ENCODE data around the gene MRPL43. TPM values are rescaled to one million over a fixed set of nuclear protein-coding genes. Genes with fewer than 3 reads are reported as not detected.

Gene MRPL43
- total and polyA plus RNA-seq, 2 donors (not counting 1 experiment from before 2014, with no cell fraction given): 61.4 to 62.1 TPM

DNA sequence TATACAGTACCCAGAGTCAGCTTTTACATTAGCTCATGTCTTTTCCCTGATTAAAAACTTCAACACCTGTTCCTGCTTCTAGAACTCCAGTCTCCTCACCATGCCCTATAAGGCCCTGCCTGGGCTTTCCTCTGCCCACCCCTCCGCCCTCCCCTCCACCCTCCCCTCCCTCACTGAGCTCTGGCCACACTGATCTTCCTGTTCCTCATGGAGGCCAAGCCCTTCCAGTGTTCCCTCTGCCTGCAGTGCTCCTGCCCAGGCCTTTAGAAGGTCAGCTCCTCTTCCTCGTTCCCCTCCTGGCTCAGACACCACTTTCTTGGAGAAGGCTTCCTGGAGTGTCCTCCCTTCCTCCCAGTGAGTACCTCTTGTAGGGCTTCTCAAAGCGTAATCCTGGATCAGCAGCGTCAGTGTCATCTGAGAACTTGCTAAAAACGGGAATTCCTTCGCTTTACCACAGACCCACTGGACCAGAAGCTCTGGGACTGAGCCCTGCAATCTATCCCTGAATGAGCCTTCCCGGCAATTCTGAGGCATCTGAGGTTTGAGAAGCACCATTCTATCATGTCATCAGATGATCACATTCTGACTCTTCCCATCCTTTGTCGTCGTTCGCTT lies 39.9 kb upstream of the MRPL43 start:
- Histone ChIP-seq H3K4me2 (ENCODE audit: extremely low read depth, insufficient read depth, low read length) (no peak overlapping the region), H3K27ac (ENCODE audit: insufficient read depth, low read length) (no peak overlapping the region), H3K4me3 (replicated peaks in 1 of 4; ENCODE audit: control extremely low read depth in 1 of 4, insufficient read depth in 1 of 4, low read depth in 3 of 4, low read length in 4 of 4) (no peak overlapping the region), H3K36me3 (ENCODE audit: control insufficient read depth, insufficient read depth, low read length) (no peaks in the 10 kb centered on the region), H3K9ac (ENCODE audit: insufficient read depth, low read length) (no peak overlapping the region), H3K4me1 (ENCODE audit: control insufficient read depth, extremely low read depth, insufficient read depth, low read length) (peaks cover 8% of the 10 kb centered on the region), H3K9me3 (ENCODE audit: control insufficient read depth, insufficient read depth, low read depth, low read length) (no peaks in the 10 kb centered on the region), H3K79me2 (ENCODE audit: control insufficient read depth, insufficient read depth, low read length) (no peaks in the 10 kb centered on the region), H2AFZ (ENCODE audit: low read length) (no peak overlapping the region), H3K27me3 (ENCODE audit: control insufficient read depth, insufficient read depth, low read length) (no peaks in the 10 kb centered on the region), H4K20me1 (ENCODE audit: control insufficient read depth, extremely low read depth, insufficient read depth, low read length) (no peaks in the 10 kb centered on the region)
- TF ChIP-seq, protein P1, sequence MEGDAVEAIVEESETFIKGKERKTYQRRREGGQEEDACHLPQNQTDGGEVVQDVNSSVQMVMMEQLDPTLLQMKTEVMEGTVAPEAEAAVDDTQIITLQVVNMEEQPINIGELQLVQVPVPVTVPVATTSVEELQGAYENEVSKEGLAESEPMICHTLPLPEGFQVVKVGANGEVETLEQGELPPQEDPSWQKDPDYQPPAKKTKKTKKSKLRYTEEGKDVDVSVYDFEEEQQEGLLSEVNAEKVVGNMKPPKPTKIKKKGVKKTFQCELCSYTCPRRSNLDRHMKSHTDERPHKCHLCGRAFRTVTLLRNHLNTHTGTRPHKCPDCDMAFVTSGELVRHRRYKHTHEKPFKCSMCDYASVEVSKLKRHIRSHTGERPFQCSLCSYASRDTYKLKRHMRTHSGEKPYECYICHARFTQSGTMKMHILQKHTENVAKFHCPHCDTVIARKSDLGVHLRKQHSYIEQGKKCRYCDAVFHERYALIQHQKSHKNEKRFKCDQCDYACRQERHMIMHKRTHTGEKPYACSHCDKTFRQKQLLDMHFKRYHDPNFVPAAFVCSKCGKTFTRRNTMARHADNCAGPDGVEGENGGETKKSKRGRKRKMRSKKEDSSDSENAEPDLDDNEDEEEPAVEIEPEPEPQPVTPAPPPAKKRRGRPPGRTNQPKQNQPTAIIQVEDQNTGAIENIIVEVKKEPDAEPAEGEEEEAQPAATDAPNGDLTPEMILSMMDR (conservative IDR thresholded peaks at IDR 0.05 in 1 of 2, IDR thresholded peaks at IDR 0.05 in 1 of 2; ENCODE audit: low read depth in 1 of 2, low read length in 2 of 2): no peak
- no peak for TF ChIP-seq EZH2 (IDR thresholded peaks at IDR 0.05; ENCODE audit: low read length, missing control alignments)
- DNase-seq (ENCODE audit: low read depth in 2 of 2): no peak

DNA sequence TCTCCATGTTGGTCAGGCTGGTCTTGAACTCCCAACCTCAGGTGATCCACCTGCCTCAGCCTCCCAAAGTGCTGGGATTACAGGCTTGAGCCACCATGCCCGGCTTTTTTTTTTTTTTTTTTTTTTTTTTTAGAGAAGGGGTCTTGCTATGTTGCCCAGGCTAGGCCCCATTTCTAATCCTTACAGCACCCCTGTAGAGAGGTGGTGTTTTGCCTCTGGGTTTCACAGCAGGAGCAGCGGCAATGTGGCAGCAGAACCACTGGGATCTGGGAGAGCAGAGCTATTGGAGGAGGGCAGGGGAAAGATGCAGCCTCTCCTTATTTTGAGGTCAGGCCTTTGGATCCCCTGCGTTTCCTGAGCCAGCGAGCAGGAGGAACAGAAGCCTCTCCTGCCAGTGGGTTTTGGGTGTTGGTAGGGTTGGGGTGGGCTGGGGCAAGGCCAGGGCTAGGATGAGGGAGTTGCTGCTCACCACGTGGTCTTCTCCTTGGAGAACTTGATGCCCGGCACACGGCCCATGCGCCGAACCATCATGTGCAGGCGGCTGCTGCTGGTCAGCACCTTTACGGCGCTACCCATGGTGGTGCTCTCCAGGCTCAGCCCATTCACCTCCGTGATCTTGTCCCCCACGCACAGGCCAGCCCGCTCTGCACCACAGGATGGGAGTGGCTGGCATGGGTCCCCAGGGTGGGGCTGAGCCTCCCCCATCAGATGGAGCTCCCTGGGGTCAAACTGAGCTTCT lies 35.8 kb upstream of the MRPL43 start:
- H3K36me3 ChIP-seq (ENCODE audit: control insufficient read depth, insufficient read depth, low read length): no peaks in the 10 kb centered on the region
- no peak overlapping the region for H3K9ac ChIP-seq (ENCODE audit: insufficient read depth, low read length)
- no peak overlapping the region for H3K27ac ChIP-seq (ENCODE audit: insufficient read depth, low read length)
- no peak overlapping the region for H3K4me2 ChIP-seq (ENCODE audit: extremely low read depth, insufficient read depth, low read length)
- H3K79me2 ChIP-seq (ENCODE audit: control insufficient read depth, insufficient read depth, low read length): no peaks in the 10 kb centered on the region
- H3K4me1 ChIP-seq (ENCODE audit: control insufficient read depth, extremely low read depth, insufficient read depth, low read length): peaks cover 4% of the 10 kb centered on the region
- no peak overlapping the region for H2AFZ ChIP-seq (ENCODE audit: low read length)
- no peak for DNase-seq (ENCODE audit: low read depth in 2 of 2)
- no peak overlapping the region for H3K4me3 ChIP-seq (replicated peaks in 1 of 4; ENCODE audit: control extremely low read depth in 1 of 4, insufficient read depth in 1 of 4, low read depth in 3 of 4, low read length in 4 of 4)
- no peaks in the 10 kb centered on the region for H3K27me3 ChIP-seq (ENCODE audit: control insufficient read depth, insufficient read depth, low read length)
- H4K20me1 ChIP-seq (ENCODE audit: control insufficient read depth, extremely low read depth, insufficient read depth, low read length): no peaks in the 10 kb centered on the region
- TF ChIP-seq, protein P1 (conservative IDR thresholded peaks at IDR 0.05 in 1 of 2, IDR thresholded peaks at IDR 0.05 in 1 of 2; ENCODE audit: low read depth in 1 of 2, low read length in 2 of 2): no peak
- H3K9me3 ChIP-seq (ENCODE audit: control insufficient read depth, insufficient read depth, low read depth, low read length): no peaks in the 10 kb centered on the region

DNA sequence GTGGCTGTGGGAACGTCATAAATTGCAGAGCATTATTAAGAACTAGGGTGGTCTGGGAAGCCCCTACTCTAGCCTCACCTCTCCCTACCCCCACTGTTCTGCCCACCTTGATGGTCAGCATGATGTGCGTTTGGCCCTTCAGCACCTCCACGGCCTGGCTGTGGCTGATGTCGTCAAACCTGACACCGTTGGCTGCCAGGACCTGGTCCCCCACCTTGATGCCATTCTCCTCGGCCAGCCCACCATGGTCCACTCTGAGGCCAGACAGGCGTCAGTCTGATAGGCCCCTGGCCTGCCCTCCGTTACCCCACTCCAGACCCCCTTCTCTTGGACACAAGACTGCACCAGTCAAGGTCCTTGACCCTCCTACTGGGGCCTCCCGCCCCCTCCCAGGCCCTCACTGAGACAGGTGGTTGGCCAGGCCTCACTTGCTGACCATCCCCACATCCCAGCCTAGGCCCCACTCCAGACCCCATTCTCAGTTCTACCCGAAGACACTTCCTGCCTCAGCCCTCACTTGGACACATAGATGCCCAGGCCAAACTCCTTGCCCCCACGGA lies 34.5 kb upstream of the MRPL43 start:
- DNase-seq (ENCODE audit: low read depth in 2 of 2): no peak
- Histone ChIP-seq H3K36me3 (ENCODE audit: control insufficient read depth, insufficient read depth, low read length) (no peaks in the 10 kb centered on the region), H3K27ac (ENCODE audit: insufficient read depth, low read length) (no peak overlapping the region), H4K20me1 (ENCODE audit: control insufficient read depth, extremely low read depth, insufficient read depth, low read length) (no peaks in the 10 kb centered on the region), H3K9me3 (ENCODE audit: control insufficient read depth, insufficient read depth, low read depth, low read length) (no peaks in the 10 kb centered on the region), H3K4me2 (ENCODE audit: extremely low read depth, insufficient read depth, low read length) (no peak overlapping the region), H2AFZ (ENCODE audit: low read length) (no peak overlapping the region), H3K4me3 (replicated peaks in 1 of 4; ENCODE audit: control extremely low read depth in 1 of 4, insufficient read depth in 1 of 4, low read depth in 3 of 4, low read length in 4 of 4) (no peak overlapping the region), H3K4me1 (ENCODE audit: control insufficient read depth, extremely low read depth, insufficient read depth, low read length) (peaks cover 6% of the 10 kb centered on the region), H3K9ac (ENCODE audit: insufficient read depth, low read length) (no peak overlapping the region), H3K27me3 (ENCODE audit: control insufficient read depth, insufficient read depth, low read length) (no peaks in the 10 kb centered on the region), H3K79me2 (ENCODE audit: control insufficient read depth, insufficient read depth, low read length) (no peaks in the 10 kb centered on the region)
- TF ChIP-seq, protein P1 (conservative IDR thresholded peaks at IDR 0.05 in 1 of 2, IDR thresholded peaks at IDR 0.05 in 1 of 2; ENCODE audit: low read depth in 1 of 2, low read length in 2 of 2): no peak
- TF ChIP-seq EZH2 (IDR thresholded peaks at IDR 0.05; ENCODE audit: low read length, missing control alignments): no peak

Measured in fibroblast of lung (primary cell).